GM21360 (cell line): ENCODE measurements around the gene CLEC18C.
"Not testable (repeated sequence)": the region's sequence is repeated elsewhere in the genome, so short reads cannot be mapped to it uniquely, and the experiment has no call there.

ENCODE experiments used
- ATAC-seq: cut with Tn5 transposase; IDR thresholded peaks from one replicate; pipeline ENCODE4 v1.9.1; 2021; ENCODE audit warnings: mild to moderate bottlenecking, moderate library complexity; ENCODE audit not compliant: unreplicated experiment

Gene CLEC18C

DNA sequence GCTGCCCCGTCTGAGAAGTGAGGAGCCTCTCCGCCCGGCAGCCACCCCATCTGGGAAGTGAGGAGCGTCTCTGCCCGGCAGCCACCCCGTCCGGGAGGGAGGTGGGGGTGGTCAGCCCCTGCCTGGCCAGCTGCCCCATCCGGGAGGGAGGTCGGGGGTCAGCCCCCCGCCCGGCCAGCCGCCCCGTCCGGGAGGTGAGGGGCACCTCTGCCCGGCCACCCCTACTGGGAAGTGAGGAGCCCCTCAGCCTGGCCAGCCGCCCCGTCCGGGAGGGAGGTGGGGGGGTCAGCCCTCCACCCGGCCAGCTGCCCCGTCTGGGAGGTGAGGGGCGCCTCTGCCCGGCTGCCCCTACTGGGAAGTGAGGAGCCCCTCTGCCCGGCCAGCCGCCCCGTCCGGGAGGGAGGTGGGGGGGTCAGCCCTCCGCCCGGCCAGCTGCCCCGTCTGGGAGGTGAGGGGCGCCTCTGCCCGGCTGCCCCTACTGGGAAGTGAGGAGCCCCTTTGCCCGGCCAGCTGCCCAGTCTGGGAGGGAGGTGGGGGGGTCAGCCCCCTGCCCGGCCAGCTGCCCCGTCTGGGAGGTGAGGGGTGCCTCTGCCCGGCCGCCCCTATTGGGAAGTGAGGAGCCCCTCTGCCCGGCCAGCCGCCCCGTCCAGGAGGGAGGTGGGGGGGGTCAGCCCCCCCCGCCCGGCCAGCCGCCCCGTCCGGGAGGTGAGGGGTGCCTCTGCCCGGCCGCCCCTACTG, 31.2 kb downstream of the CLEC18C start:
- ATAC-seq = not testable (repeated sequence)

DNA sequence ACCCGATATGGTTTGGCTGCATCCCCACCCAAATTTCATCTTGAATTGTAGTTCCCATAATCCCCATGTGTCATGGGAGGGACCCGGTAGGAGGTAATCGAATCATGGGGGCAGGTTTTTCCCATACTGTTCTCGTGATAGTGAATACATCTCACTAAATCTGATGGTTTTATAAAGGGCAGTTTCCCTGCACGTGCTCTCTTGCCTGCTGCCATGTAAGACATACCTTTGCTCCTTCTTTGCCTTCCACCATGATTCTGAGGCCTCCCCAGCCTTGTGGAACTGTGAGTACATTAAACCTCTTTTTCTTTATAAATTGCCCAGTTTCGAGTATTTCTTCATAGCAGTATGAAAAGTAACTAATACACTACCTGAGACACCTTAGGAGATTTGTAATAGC, 32.8 kb downstream of the CLEC18C start:
- ATAC-seq = not testable (repeated sequence)

DNA sequence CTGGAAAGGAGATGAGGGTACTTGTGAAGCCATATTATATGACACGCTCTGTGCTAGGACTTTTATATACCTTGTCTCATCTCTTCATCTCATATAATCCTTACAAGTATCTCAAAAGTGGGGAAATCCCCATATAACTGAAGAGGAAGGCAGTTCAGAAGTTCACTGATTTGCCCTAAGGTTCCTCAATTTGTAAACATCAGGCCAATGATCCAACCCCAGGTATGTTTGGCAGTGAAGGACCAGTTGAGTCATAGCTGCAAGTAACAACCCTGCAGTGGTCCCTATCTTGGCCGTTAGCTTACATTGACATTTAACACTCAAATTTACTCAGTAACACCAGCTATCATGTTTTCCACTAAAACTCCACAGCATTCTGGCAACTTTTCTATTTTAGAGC, 45.0 kb downstream of the CLEC18C start:
- not testable (repeated sequence) for ATAC-seq

DNA sequence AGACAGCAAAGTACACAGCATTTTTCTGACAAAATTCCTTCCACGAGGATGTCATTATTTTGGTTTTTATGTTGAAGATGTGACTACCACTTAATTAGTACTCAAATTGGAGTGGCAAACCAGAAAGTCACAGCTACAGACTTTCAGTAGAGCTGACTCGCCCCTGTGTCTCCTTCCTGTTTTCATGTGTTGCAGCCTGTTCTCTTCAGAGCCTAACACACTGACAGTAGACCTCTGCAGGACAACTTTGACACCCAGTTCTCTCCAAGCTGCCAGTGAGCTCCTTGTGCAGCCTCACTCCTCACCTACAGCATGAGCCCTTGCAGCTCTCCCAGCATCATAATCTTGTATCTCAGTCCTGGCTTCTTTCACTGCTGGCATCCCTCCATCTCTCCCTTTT, 49.0 kb downstream of the CLEC18C start:
- ATAC-seq = not testable (repeated sequence)

DNA sequence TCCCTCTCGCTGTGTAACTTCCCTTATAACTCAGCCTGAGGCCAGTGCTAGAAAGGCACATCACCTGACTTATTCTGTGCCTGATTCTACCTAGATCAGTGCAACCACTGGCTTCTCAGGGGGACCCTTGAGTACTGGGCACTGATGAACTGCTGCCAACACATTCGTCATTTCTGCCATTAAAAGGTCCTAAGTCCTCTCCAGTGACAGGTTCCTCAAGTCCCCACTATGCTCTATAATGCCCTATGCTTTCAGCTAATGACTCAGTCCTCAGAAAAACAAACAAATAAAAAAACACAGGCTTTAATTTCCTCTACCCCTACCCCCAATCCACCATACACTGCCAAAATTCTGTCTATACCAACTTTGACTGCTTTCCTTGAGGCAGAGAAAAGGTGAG, 49.6 kb downstream of the CLEC18C start:
- not testable (repeated sequence) for ATAC-seq

DNA sequence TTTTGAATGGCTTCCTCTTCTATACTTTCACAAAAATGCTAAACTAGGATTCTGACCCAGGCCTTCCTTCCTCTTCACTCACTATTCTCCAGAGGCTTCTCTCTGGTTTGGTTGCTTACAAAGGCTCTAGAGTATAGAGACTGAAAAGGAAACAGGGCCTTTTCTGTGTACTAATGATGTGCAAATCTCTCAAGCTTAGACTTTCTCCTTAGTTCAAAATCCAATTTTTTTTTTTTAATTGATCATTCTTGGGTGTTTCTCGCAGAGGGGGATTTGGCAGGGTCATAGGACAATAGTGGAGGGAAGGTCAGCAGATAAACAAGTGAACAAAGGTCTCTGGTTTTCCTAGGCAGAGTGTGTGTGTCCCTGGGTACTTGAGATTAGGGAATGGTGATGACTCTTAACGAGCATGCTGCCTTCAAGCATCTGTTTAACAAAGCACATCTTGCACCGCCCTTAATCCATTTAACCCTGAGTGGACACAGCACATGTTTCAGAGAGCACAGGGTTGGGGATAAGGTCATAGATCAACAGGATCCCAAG, 50.5 kb downstream of the CLEC18C start:
- ATAC-seq = not testable (repeated sequence)

DNA sequence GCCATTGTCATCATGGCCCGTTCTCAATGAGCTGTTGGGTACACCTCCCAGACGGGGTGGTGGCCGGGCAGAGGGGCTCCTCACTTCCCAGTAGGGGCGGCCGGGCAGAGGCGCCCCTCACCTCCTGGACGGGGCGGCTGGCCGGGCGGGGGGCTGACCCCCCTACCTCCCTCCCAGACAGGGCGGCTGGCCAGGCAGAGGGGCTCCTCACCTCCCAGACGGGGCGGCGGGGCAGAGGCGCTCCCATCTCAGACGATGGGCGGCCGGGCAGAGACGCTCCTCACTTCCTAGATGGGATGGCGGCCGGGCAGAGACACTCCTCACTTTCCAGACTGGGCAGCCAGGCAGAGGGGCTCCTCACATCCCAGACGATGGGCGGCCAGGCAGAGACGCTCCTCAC, 51.1 kb downstream of the CLEC18C start:
- not testable (repeated sequence) for ATAC-seq

DNA sequence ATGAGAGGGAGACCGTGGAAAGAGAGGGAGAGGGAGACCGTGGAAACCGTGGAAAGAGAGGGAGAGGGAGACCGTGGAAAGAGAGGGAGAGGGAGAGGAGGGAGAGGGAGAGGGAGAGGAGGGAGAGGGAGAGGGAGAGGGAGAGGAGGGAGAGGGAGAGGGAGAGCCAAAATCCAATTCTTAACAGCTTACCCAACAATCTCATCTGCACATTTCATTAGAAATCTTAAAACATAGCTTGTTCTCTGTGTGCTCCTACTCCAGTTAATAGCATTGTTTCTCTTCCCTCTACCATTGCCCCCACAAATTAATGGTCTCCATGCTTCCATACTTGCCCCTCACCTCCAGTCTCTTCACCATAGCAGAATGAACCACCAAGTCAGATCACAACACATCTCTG, 51.8 kb downstream of the CLEC18C start:
- ATAC-seq = not testable (repeated sequence)

DNA sequence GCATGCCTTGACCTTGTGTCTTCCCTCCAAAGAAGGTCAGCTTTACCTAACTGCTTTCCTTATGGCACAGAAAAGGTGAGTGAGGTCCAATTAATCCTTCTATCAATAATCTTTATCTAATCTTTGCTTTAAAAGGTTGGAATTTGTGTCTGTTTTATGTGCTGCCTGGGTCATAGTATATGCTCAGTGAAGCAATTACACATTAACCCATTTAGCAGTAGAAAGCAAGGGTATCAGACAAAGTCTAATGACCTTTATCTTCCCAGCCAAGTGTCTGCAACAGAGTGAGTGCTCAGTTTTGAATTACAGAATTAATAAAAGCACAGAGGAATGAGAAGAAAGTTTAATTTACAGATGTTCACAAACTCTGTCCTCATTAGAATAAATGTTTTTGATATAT, 52.4 kb downstream of the CLEC18C start:
- ATAC-seq = not testable (repeated sequence)

DNA sequence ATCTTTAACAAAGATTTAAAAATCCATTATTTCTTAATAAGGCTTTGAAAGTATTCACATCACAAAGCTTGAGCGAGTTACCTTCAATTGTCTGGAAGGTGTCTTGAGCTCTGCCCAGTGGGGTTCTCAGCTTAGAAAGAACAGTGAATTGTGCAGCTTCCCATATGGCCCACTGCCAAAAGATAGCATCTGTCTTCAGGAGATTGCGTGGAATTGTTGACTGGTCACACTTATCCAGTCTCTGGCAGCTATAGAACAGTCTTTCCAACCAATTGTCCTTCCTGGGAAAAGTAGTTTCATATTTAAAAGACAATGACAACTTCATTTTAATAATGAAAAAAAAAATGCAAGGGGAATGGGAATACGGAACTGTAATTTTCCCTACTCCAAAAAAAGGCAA, 58.2 kb downstream of the CLEC18C start:
- not testable (repeated sequence) for ATAC-seq
